Activated T-cell treated with anti-CD3 and anti-CD28 coated beads, Interleukin-2, amount 50 U/mL, for 24 hours (primary cell): Measurements from ENCODE around the gene WHRN.
A peak's percentile ranks its signal among the peaks of the same experiment; 100 is the strongest.

Experiments used
- DNase-seq: peaks from one replicate; pipeline ENCODE4 v3.0.0-alpha.2; 2020
- H3K27ac Mint-ChIP-seq: 2 replicates; pipeline ENCODE4 v1.8.0; 2020; ENCODE audit warnings: mild to moderate bottlenecking, mixed read lengths
- H3K27me3 Mint-ChIP-seq: 2 replicates; pipeline ENCODE4 v1.8.0; 2020; ENCODE audit warnings: mixed read lengths
- H3K36me3 Mint-ChIP-seq: 2 replicates; pipeline ENCODE4 v1.8.0; 2020; ENCODE audit warnings: low read depth, mixed read lengths
- H3K4me1 Mint-ChIP-seq: 2 replicates; pipeline ENCODE4 v1.8.0; 2020; ENCODE audit warnings: low read depth, mixed read lengths
- H3K4me3 Mint-ChIP-seq: 2 replicates; pipeline ENCODE4 v1.8.0; 2020; ENCODE audit warnings: mild to moderate bottlenecking, moderate library complexity, mixed read lengths
- H3K9me3 Mint-ChIP-seq: 2 replicates; pipeline ENCODE4 v1.8.0; 2020; ENCODE audit warnings: mixed read lengths

The WHRN gene

GRCh38 chr9:114464281-114465051, 40.8 kb downstream of the WHRN start:
- Mint-ChIP-seq H3K36me3 (no peaks in the 10 kb centered on the region), H3K4me3 (no peak overlapping the region), H3K4me1 (no peaks in the 10 kb centered on the region), H3K27ac (no peak overlapping the region), H3K27me3 (no peaks in the 10 kb centered on the region), H3K9me3 (no peaks in the 10 kb centered on the region)
- DNase-seq, result no peak

- H3K27me3 Mint-ChIP-seq, result no peaks in the 10 kb centered on the region
- DNase-seq, result no peak
- H3K4me3 Mint-ChIP-seq, result no peak overlapping the region
- H3K27ac Mint-ChIP-seq, result no peak overlapping the region
- H3K4me1 Mint-ChIP-seq, result no peaks in the 10 kb centered on the region
- no peaks in the 10 kb centered on the region for H3K36me3 Mint-ChIP-seq
- no peaks in the 10 kb centered on the region for H3K9me3 Mint-ChIP-seq
Measured at GRCh38 chr9:114462791-114463190, 42.5 kb downstream of the WHRN start.

- Mint-ChIP-seq H3K4me1 (no peaks in the 10 kb centered on the region), H3K36me3 (no peaks in the 10 kb centered on the region), H3K27ac (no peak overlapping the region), H3K9me3 (no peaks in the 10 kb centered on the region), H3K4me3 (no peak overlapping the region), H3K27me3 (no peaks in the 10 kb centered on the region)
- no peak for DNase-seq
Measured at GRCh38 chr9:114461468-114461867, 43.8 kb downstream of the WHRN start.

GRCh38 chr9:114460513-114461199, 44.6 kb downstream of the WHRN start:
- DNase-seq, result no peak
- no peaks in the 10 kb centered on the region for H3K36me3 Mint-ChIP-seq
- no peak overlapping the region for H3K4me3 Mint-ChIP-seq
- no peaks in the 10 kb centered on the region for H3K9me3 Mint-ChIP-seq
- no peaks in the 10 kb centered on the region for H3K27me3 Mint-ChIP-seq
- H3K27ac Mint-ChIP-seq, result no peak overlapping the region
- H3K4me1 Mint-ChIP-seq, result no peaks in the 10 kb centered on the region

GRCh38 chr9:114459464-114459863, 45.8 kb downstream of the WHRN start:
- no peak for DNase-seq
- Mint-ChIP-seq H3K27ac (no peak overlapping the region), H3K27me3 (no peaks in the 10 kb centered on the region), H3K9me3 (no peaks in the 10 kb centered on the region), H3K4me1 (no peaks in the 10 kb centered on the region), H3K36me3 (no peaks in the 10 kb centered on the region), H3K4me3 (no peak overlapping the region)

- Mint-ChIP-seq H3K4me1 (peaks cover 13% of the 10 kb centered on the region), H3K27ac (no peak overlapping the region), H3K36me3 (no peaks in the 10 kb centered on the region), H3K27me3 (no peaks in the 10 kb centered on the region), H3K4me3 (no peak overlapping the region), H3K9me3 (peaks cover 6% of the 10 kb centered on the region)
- no peak for DNase-seq
Measured at GRCh38 chr9:114456929-114457328, 48.3 kb downstream of the WHRN start.

GRCh38 chr9:114454652-114455051, 50.6 kb downstream of the WHRN start:
- Mint-ChIP-seq H3K4me3 (no peak overlapping the region), H3K27me3 (no peaks in the 10 kb centered on the region), H3K27ac (no peak overlapping the region), H3K36me3 (no peaks in the 10 kb centered on the region), H3K9me3 (peaks cover 6% of the 10 kb centered on the region), H3K4me1 (peaks cover 22% of the 10 kb centered on the region)
- DNase-seq, result no peak

GRCh38 chr9:114452219-114453165, 52.8 kb downstream of the WHRN start:
- Mint-ChIP-seq H3K4me3 (no peak overlapping the region), H3K27me3 (no peaks in the 10 kb centered on the region), H3K4me1 (peaks cover 22% of the 10 kb centered on the region), H3K36me3 (no peaks in the 10 kb centered on the region), H3K27ac (peak overlapping the region; percentile 72), H3K9me3 (peaks cover 6% of the 10 kb centered on the region)
- peak; percentile 42 for DNase-seq

GRCh38 chr9:114451707-114452031, 53.6 kb downstream of the WHRN start:
- DNase-seq, result no peak
- Mint-ChIP-seq H3K27ac (peak overlapping the region; percentile 56), H3K36me3 (no peaks in the 10 kb centered on the region), H3K9me3 (peaks cover 6% of the 10 kb centered on the region), H3K4me3 (no peak overlapping the region), H3K4me1 (peaks cover 22% of the 10 kb centered on the region), H3K27me3 (no peaks in the 10 kb centered on the region)

GRCh38 chr9:114450833-114451706, 54.2 kb downstream of the WHRN start:
- peaks cover 22% of the 10 kb centered on the region for H3K4me1 Mint-ChIP-seq
- H3K27ac Mint-ChIP-seq, result peak overlapping the region; percentile 56
- H3K27me3 Mint-ChIP-seq, result no peaks in the 10 kb centered on the region
- H3K9me3 Mint-ChIP-seq, result peaks cover 6% of the 10 kb centered on the region
- no peak for DNase-seq
- no peak overlapping the region for H3K4me3 Mint-ChIP-seq
- no peaks in the 10 kb centered on the region for H3K36me3 Mint-ChIP-seq

GRCh38 chr9:114450181-114450580, 55.1 kb downstream of the WHRN start:
- H3K9me3 Mint-ChIP-seq, result peaks cover 6% of the 10 kb centered on the region
- H3K4me3 Mint-ChIP-seq, result no peak overlapping the region
- no peaks in the 10 kb centered on the region for H3K36me3 Mint-ChIP-seq
- peaks cover 23% of the 10 kb centered on the region for H3K4me1 Mint-ChIP-seq
- H3K27me3 Mint-ChIP-seq, result no peaks in the 10 kb centered on the region
- no peak for DNase-seq
- H3K27ac Mint-ChIP-seq, result no peak overlapping the region

GRCh38 chr9:114449236-114449635, 56.0 kb downstream of the WHRN start:
- Mint-ChIP-seq H3K4me1 (peaks cover 23% of the 10 kb centered on the region), H3K27me3 (no peaks in the 10 kb centered on the region), H3K4me3 (no peak overlapping the region), H3K27ac (no peak overlapping the region), H3K9me3 (peaks cover 6% of the 10 kb centered on the region), H3K36me3 (no peaks in the 10 kb centered on the region)
- DNase-seq, result no peak

GRCh38 chr9:114448706-114449105, 56.6 kb downstream of the WHRN start:
- H3K4me1 Mint-ChIP-seq, result peaks cover 23% of the 10 kb centered on the region

More at GRCh38 chr9:114448706-114449105, 56.6 kb downstream of the WHRN start:
- no peak overlapping the region for H3K27ac Mint-ChIP-seq
- no peak overlapping the region for H3K4me3 Mint-ChIP-seq
- no peaks in the 10 kb centered on the region for H3K36me3 Mint-ChIP-seq
- peaks cover 6% of the 10 kb centered on the region for H3K9me3 Mint-ChIP-seq
- H3K27me3 Mint-ChIP-seq, result no peaks in the 10 kb centered on the region
- no peak for DNase-seq
